Measurements from ENCODE around the gene LHX1. TPM values are rescaled to one million over a fixed set of nuclear protein-coding genes. Genes with fewer than 3 reads are reported as not detected.

LHX1 gene
- polyA plus RNA-seq, 1 donor (not counting 4 experiments of a cell fraction or from before 2014, with no cell fraction given): 0.35 TPM

GRCh38 chr17:36889770-36890349, 47.4 kb upstream of the LHX1 start:
- H3K4me3 ChIP-seq (ENCODE audit: control insufficient read depth in 2 of 3, extremely low read depth in 1 of 3, insufficient read depth in 2 of 3, low read depth in 1 of 3, low read length in 3 of 3): no peak overlapping the region
- no peak overlapping the region for H3K4me2 ChIP-seq (ENCODE audit: control insufficient read depth, extremely low read depth, insufficient read depth, low read depth, low read length)
- H3K79me2 ChIP-seq (ENCODE audit: control insufficient read depth, insufficient read depth, low read length): no peaks in the 10 kb centered on the region
- H3K9me1 ChIP-seq (ENCODE audit: control insufficient read depth, extremely low read depth, insufficient read depth, low read length): no peaks in the 10 kb centered on the region
- TF ChIP-seq EZH2 (IDR thresholded peaks at IDR 0.05; ENCODE audit: low read length): no peak
- TF ChIP-seq CTCF (optimal IDR thresholded peaks at IDR 0.05 in 1 of 3, IDR thresholded peaks at IDR 0.05 in 1 of 3, conservative IDR thresholded peaks at IDR 0.05 in 1 of 3; ENCODE audit: extremely low read depth in 1 of 3, insufficient read depth in 2 of 3, low read length in 3 of 3): no peak
- dilution Hi-C loops (cut with MboI; ENCODE audit: extremely low pct_ligation_motif_present, low sequenced_read_pairs): no loop called here
- peaks cover 15% of the 10 kb centered on the region for H3K27me3 ChIP-seq (ENCODE audit: control insufficient read depth, extremely low read depth, insufficient read depth, low read length)
- DNase-seq (ENCODE audit: low read depth, low spot score) (no peak), FAIRE-seq (no peak)
- H3K36me3 ChIP-seq (ENCODE audit: control insufficient read depth in 2 of 2, extremely low read depth in 1 of 2, insufficient read depth in 2 of 2, low read length in 2 of 2): no peaks in the 10 kb centered on the region
- H3K9me3 ChIP-seq (ENCODE audit: control insufficient read depth, low read depth, low read length): no peaks in the 10 kb centered on the region
- no peak overlapping the region for H2AFZ ChIP-seq (ENCODE audit: control insufficient read depth, low read length)
- H3K27ac ChIP-seq (ENCODE audit: control insufficient read depth, insufficient read depth, low read length): no peak overlapping the region
- H3K9ac ChIP-seq (ENCODE audit: control insufficient read depth, extremely low read depth, insufficient read depth, low read length): no peak overlapping the region
- H4K20me1 ChIP-seq (ENCODE audit: control insufficient read depth, extremely low read depth, insufficient read depth, low read length): no peaks in the 10 kb centered on the region
- H3K4me1 ChIP-seq (ENCODE audit: control insufficient read depth, extremely low read depth, insufficient read depth, low read length): no peaks in the 10 kb centered on the region

- dilution Hi-C loops (cut with MboI; ENCODE audit: extremely low pct_ligation_motif_present, low sequenced_read_pairs): no loop called here
- H3K9me3 ChIP-seq (ENCODE audit: control insufficient read depth, low read depth, low read length): no peaks in the 10 kb centered on the region
- H3K4me1 ChIP-seq (ENCODE audit: control insufficient read depth, extremely low read depth, insufficient read depth, low read length): no peaks in the 10 kb centered on the region
- TF ChIP-seq CTCF (optimal IDR thresholded peaks at IDR 0.05 in 1 of 3, IDR thresholded peaks at IDR 0.05 in 1 of 3, conservative IDR thresholded peaks at IDR 0.05 in 1 of 3; ENCODE audit: extremely low read depth in 1 of 3, insufficient read depth in 2 of 3, low read length in 3 of 3) (no peak), EZH2 (IDR thresholded peaks at IDR 0.05; ENCODE audit: low read length) (no peak)
- no peak overlapping the region for H3K27ac ChIP-seq (ENCODE audit: control insufficient read depth, insufficient read depth, low read length)
- no peaks in the 10 kb centered on the region for H3K36me3 ChIP-seq (ENCODE audit: control insufficient read depth in 2 of 2, extremely low read depth in 1 of 2, insufficient read depth in 2 of 2, low read length in 2 of 2)
- H3K4me2 ChIP-seq (ENCODE audit: control insufficient read depth, extremely low read depth, insufficient read depth, low read depth, low read length): no peak overlapping the region
- H2AFZ ChIP-seq (ENCODE audit: control insufficient read depth, low read length): no peak overlapping the region
- no peak overlapping the region for H3K4me3 ChIP-seq (ENCODE audit: control insufficient read depth in 2 of 3, extremely low read depth in 1 of 3, insufficient read depth in 2 of 3, low read depth in 1 of 3, low read length in 3 of 3)
- H3K9me1 ChIP-seq (ENCODE audit: control insufficient read depth, extremely low read depth, insufficient read depth, low read length): no peaks in the 10 kb centered on the region
- no peak for FAIRE-seq
- DNase-seq (ENCODE audit: low read depth, low spot score): no peak
- H4K20me1 ChIP-seq (ENCODE audit: control insufficient read depth, extremely low read depth, insufficient read depth, low read length): no peaks in the 10 kb centered on the region
- peaks cover 14% of the 10 kb centered on the region for H3K27me3 ChIP-seq (ENCODE audit: control insufficient read depth, extremely low read depth, insufficient read depth, low read length)
- H3K79me2 ChIP-seq (ENCODE audit: control insufficient read depth, insufficient read depth, low read length): no peaks in the 10 kb centered on the region
- H3K9ac ChIP-seq (ENCODE audit: control insufficient read depth, extremely low read depth, insufficient read depth, low read length): no peak overlapping the region
Observed at GRCh38 chr17:36890398-36891168, 46.7 kb upstream of the LHX1 start.
